Ramos (cell line): ENCODE data around the gene RUNX2.

ENCODE experiments used
- in situ Hi-C: fragments of 300-500 bp; cut with MboI; formaldehyde crosslinking; loops from one replicate; pipeline ENCODE4 v1.14.3; 2022; ENCODE audit warnings: low sequenced_read_pairs; ENCODE audit not compliant: unreplicated experiment

The RUNX2 gene

DNA sequence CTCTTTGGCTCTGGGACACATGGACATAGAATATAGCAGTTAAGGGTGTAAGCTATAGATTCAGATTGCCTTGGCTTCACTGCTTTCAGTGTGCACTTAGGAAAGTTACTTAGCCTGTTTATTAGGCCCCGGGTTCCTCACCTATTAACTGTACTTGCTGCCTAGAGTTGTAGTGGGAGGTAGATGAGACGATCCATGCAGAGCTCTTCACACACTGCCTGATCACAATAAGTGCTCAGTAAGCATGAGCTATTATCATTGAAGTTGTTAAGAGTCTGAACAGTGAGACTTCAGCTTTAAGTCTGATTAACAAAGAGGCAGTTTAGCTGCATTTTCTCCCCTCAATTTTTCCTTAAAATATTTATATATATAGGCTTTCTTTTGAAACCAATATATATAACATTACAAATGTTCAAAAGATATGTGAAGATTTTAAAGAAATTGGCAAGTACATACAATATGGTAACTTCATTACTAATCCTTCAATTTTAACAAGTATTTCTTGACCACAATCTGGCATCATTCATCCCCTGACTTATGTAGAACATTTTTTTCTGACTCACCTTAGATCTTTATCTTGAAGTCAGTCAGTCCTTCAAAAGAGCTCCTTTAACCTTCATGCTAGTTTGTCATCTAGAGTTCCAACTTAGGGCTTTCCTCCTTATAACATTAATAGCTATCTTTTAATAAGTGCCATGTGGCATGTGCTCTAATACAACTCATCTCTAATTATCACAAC, 70.1 kb downstream of the RUNX2 start:
- in situ Hi-C loops: no loop called here

- in situ Hi-C loops: no loop called here
These were observed 71.9 kb downstream of the RUNX2 start for GRCh38 chr6:45400021-45400420.

DNA sequence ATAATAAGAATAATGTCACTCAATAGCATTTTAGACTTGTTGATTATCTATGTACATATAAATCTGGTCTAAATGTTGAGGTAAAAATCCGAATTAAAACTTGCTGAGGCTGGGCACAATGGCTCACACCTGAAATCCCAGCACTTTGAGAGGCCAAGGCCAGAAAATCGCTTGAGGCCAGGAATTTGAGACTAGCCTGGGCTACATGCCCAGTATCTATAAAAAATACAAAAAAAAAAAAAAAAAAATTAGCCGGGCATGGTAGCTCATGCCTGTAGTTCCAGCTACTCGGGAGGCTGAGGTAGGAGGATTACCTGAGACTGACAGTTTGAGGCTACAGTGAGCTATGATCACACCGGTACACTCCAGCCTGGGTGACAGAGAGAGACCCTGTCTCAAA, 83.8 kb downstream of the RUNX2 start:
- in situ Hi-C loops: no loop called here

- in situ Hi-C loops: no loop called here
These were observed 87.2 kb downstream of the RUNX2 start for GRCh38 chr6:45415315-45415714.

- in situ Hi-C loops: no loop called here
These were observed 87.8 kb downstream of the RUNX2 start for GRCh38 chr6:45415788-45416518.

DNA sequence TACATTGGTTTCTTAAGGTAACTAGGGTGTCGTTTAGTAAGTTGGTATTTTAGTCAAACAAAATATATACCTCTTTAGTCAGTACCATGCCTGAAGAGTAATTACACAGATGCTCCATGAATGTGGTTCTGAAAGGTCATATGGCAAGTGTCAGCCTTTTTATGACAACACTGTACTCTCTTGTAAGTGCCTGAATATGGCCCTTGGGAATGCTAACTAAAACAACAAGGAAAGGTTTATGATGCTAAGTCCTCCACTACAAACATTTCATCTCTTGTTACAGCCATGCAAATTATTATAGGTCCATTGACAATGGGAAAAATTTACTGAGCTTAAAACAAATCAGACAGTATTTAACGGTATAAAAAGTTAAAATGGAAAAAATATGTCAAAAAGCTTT, 88.6 kb downstream of the RUNX2 start:
- in situ Hi-C loops: no loop called here

GRCh38 chr6:45417436-45417835, 89.3 kb downstream of the RUNX2 start:
- in situ Hi-C loops: no loop called here

GRCh38 chr6:45419571-45420082, 91.5 kb downstream of the RUNX2 start:
- in situ Hi-C loops: no loop called here

DNA sequence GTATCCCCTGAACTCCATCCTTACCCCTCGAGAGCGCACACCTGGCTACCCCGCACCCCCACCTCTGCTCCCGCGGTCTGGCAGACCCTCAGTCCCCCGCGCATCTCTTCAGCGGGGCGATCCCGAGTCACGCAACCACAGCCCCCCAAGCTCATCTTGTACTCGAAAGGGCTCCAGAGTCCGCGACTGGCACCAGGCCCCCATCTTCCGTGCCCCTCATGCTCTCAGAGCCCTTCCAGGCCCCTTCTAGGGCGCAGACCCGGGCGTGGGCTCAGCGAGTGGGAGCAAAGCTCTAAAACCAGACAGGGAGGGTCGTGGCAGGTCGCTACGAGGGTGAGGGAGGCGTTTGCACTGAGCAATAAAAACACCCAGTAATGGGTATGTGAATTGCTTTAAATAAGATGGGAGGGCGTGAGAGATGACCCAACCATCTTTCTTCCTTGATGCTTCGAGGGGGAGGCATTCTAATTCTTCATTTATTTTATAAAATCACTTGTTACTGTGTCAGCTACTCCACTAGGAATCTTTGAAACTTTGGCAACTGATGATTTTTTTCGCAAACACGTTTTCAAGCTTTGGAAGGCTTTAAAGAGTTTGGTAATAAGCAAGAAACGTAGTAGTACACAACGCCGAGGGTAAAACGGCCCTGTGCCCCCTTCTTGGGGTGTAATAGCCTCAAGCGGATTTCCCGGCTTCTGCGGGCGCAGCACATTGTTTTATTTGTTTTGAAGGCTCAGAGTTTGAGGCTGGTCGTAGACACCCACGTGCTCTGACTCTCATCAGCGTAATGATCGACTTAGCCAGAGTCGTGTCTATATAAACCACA, 92.2 kb downstream of the RUNX2 start:
- in situ Hi-C loops: no loop called here

DNA sequence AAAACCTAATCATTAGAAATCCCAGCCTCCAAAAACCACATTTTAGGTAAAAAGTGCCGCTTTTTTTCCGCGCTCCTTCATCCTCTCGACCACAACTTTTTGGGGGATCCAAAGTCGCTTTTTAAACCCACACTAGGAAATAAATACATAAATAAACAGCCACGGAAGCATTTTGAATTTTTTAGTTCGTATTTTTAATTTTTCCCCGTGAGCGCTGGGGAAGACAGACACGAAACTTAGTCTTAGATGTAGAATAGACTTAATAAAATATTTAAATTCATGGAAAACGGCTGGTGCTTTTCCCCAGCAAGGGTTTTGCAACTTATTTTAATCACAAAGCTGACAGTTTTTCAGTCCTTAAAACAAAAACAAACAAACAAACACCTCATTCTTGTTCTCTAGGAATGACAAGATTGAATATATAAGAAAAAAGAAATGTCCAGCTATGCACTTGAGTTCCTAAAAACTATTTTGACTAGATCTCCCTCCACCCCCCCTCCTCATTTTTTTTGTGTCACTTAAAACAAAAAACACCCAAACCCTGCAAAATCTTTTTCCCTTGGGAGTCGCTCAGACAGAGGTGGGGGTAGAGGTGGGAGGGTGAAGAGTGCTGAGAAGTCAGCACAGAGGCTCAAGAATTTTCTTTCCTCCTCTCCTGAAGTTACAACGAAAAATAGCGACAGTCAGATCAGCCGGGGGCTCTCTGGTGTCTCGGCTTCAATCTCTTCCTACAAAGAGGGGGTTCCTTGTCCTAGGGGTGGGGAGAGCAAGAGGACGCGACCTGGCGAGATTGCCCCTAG, 93.0 kb downstream of the RUNX2 start:
- in situ Hi-C loops: no loop called here

DNA sequence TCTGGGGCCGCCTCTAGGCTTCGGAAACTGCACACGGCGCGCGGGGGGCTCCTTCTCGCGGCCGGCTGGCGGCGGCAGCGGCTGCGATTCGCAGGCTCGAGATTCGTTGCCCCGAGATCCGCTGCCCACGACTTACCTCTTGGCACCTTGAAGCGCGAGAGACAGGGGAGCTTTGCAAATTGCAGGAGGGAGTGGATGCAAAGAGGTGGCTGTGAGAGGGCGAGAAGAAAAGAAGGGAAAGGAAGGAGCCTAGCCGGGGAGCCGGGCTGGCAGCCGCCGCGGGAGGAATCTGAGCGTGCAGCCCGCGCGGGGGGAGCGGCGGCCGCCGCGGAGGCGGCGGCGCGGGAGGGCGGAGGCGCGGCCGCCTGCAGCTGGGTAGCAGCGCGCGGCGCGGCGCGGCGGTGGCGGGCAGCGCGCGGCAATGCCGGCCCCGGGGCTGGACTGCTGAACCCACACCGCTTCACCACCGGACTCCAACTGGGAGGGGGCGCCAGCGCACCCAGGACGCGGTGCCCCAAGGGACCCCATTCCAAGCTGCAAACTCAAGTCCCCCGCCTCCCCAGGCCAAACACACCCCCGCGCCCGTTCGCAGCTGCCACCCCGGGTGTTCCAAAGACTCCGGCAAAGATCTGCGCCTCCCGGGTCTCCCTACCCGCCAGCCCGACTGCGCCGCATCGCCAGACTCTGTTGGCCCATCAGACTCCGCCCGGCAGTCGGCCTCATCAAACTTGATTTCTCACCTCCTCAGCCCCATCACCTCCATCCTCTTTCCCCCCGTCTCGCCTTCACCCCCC, 93.8 kb downstream of the RUNX2 start:
- in situ Hi-C loops: no loop called here

DNA sequence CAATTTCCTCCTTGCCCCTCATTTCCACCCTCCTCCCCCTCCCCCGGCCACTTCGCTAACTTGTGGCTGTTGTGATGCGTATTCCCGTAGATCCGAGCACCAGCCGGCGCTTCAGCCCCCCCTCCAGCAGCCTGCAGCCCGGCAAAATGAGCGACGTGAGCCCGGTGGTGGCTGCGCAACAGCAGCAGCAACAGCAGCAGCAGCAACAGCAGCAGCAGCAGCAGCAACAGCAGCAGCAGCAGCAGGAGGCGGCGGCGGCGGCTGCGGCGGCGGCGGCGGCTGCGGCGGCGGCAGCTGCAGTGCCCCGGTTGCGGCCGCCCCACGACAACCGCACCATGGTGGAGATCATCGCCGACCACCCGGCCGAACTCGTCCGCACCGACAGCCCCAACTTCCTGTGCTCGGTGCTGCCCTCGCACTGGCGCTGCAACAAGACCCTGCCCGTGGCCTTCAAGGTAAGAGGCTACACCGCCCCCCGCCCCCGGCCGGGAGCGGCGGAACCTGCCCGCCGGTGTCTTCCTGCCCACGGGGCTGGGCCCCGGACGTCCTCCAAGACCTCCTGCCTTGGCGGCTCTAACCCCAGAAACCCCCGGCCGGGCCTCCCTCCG, 94.5 kb downstream of the RUNX2 start:
- in situ Hi-C loops: no loop called here

DNA sequence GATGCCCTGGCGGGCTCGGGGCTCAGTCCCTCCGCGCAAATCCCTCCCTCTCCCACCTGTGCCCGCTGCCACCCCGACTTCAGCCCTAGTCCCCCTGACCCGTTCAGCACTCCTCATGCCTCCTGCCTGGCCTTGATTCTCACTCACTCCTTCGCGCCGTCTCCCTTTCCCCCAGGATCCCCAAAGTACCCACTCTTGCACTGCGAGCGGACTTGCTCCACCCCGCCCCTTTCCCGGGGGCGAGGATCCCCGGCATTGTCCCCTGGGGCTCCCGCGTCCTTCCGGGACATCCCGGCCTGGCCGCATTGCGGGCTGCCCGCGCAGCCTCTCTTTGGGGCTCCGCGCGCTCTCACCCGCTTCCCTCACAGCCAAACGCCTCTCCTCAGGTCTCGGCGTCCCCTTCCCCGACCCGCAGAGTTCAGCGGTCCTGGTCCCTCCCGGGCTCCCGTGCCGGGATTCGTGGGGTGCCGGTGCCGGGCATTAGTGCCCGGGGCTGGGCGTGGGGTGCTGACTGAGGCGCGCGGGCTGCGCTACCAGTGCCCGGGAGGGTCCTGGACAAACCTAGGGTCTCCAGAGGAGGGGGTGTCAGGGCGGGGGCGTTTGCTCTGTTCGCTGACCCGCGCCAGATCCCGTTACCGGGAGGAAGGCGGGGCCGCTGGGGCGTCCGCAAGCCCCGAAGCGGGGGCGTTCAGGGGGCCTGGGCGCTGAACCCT, 95.1 kb downstream of the RUNX2 start:
- in situ Hi-C loops: no loop called here

- in situ Hi-C loops: no loop called here
These were observed 95.8 kb downstream of the RUNX2 start for GRCh38 chr6:45423824-45424450.

- in situ Hi-C loops: no loop called here
These were observed 96.3 kb downstream of the RUNX2 start for GRCh38 chr6:45424451-45424861.

DNA sequence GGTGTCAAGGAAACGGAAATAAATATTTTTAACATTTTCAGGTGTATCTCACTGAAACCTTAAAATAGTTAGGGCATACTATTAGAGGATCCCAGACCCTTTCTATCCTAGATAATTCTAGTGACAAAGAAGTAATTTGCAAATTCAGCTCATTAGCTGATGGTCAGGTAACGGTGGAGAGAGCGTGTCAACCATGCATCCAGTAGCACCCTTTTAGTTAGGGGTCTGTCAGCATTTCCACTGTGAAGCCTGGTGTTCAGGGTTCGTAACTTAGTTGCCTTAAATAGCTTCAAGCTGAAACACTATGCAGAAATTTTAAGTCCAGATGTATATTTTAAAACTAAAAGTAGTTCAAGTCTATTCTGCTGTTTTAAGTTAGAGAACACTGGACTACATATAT, 98.1 kb downstream of the RUNX2 start:
- in situ Hi-C loops: no loop called here

GRCh38 chr6:45427726-45428125, 99.6 kb downstream of the RUNX2 start:
- in situ Hi-C loops: no loop called here

GRCh38 chr6:45428727-45429126, 100.6 kb downstream of the RUNX2 start:
- in situ Hi-C loops: no loop called here
